IPS-18a (cell line): ENCODE results near the gene IFI27L2.

Experiments used
- H3K27ac ChIP-seq: one replicate; pipeline ENCODE4 v1.5.1; 2013; ENCODE audit warnings: low read length
- H3K27me3 ChIP-seq: one replicate; pipeline ENCODE4 v1.6.1; 2013; ENCODE audit warnings: mild to moderate bottlenecking, low read length; ENCODE audit not compliant: control insufficient read depth, insufficient read depth
- H3K36me3 ChIP-seq: one replicate; pipeline ENCODE4 v1.6.1; 2013; ENCODE audit warnings: low read depth, low read length; ENCODE audit not compliant: control insufficient read depth
- H3K4me1 ChIP-seq: one replicate; pipeline ENCODE4 v1.6.1; 2013; ENCODE audit warnings: low read depth, low read length; ENCODE audit not compliant: control insufficient read depth
- H3K4me3 ChIP-seq: one replicate; pipeline ENCODE4 v1.5.1; 2013; ENCODE audit warnings: low read length
- H3K9ac ChIP-seq: one replicate; pipeline ENCODE4 v1.6.1; 2013; ENCODE audit warnings: mild to moderate bottlenecking, low read length, moderate library complexity
- H3K9me3 ChIP-seq: one replicate; pipeline ENCODE4 v1.6.1; 2013; ENCODE audit warnings: low read depth, low read length; ENCODE audit not compliant: control insufficient read depth

The IFI27L2 gene

GRCh38 chr14:94112513-94113063 lies 16.8 kb downstream of the IFI27L2 start:
- H3K4me1 ChIP-seq: no peaks in the 10 kb centered on the region
- no peaks in the 10 kb centered on the region for H3K36me3 ChIP-seq
- no peak overlapping the region for H3K9ac ChIP-seq
- H3K4me3 ChIP-seq: no peak overlapping the region
- H3K9me3 ChIP-seq: no peaks in the 10 kb centered on the region
- H3K27me3 ChIP-seq: no peaks in the 10 kb centered on the region
- H3K27ac ChIP-seq: no peak overlapping the region

- Histone ChIP-seq H3K9me3 (no peaks in the 10 kb centered on the region), H3K36me3 (no peaks in the 10 kb centered on the region), H3K4me1 (no peaks in the 10 kb centered on the region), H3K9ac (no peak overlapping the region), H3K27me3 (no peaks in the 10 kb centered on the region), H3K27ac (no peak overlapping the region), H3K4me3 (no peak overlapping the region)
Observed at GRCh38 chr14:94111276-94112095, 17.9 kb downstream of the IFI27L2 start.

GRCh38 chr14:94110552-94111181 lies 18.7 kb downstream of the IFI27L2 start, which contains the start of gene IFI27:
Gene IFI27, plus strand, starts transcription at chr14:94110736.
- Histone ChIP-seq H3K27me3 (no peaks in the 10 kb centered on the region), H3K4me1 (no peaks in the 10 kb centered on the region), H3K27ac (no peak within 1 kb of the TSS), H3K36me3 (no peaks in the 10 kb centered on the region), H3K9ac (no peak within 1 kb of the TSS), H3K4me3 (no peak within 1 kb of the TSS), H3K9me3 (no peaks in the 10 kb centered on the region)

GRCh38 chr14:94109915-94110250 lies 19.5 kb downstream of the IFI27L2 start:
- Histone ChIP-seq H3K9ac (no peak overlapping the region), H3K27ac (no peak overlapping the region), H3K4me3 (no peak overlapping the region), H3K9me3 (no peaks in the 10 kb centered on the region), H3K36me3 (no peaks in the 10 kb centered on the region), H3K4me1 (no peaks in the 10 kb centered on the region), H3K27me3 (no peaks in the 10 kb centered on the region)

DNA sequence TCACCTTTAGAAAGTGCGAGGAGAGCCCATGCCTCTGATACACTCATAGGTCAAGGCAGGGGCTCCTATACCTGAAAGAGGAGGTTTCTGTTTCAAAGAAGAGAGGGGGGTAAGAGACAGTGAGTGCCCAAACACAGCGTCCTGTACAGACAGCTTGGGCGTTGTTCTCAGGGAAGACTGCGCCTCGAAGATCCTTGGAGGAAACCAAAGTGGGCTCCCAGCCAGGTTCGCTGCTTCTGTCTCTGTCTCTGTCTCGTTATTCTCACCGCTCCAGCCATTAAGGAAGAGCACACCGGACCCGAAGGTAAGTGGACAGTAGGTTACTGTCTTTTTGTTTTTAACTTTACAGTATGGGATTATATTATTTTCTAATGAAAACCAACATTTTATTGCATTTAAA lies 24.7 kb downstream of the IFI27L2 start:
- H3K4me1 ChIP-seq: no peaks in the 10 kb centered on the region
- H3K9ac ChIP-seq: no peak overlapping the region
- no peak overlapping the region for H3K27ac ChIP-seq
- no peak overlapping the region for H3K4me3 ChIP-seq
- H3K9me3 ChIP-seq: no peaks in the 10 kb centered on the region
- no peaks in the 10 kb centered on the region for H3K27me3 ChIP-seq
- H3K36me3 ChIP-seq: no peaks in the 10 kb centered on the region

DNA sequence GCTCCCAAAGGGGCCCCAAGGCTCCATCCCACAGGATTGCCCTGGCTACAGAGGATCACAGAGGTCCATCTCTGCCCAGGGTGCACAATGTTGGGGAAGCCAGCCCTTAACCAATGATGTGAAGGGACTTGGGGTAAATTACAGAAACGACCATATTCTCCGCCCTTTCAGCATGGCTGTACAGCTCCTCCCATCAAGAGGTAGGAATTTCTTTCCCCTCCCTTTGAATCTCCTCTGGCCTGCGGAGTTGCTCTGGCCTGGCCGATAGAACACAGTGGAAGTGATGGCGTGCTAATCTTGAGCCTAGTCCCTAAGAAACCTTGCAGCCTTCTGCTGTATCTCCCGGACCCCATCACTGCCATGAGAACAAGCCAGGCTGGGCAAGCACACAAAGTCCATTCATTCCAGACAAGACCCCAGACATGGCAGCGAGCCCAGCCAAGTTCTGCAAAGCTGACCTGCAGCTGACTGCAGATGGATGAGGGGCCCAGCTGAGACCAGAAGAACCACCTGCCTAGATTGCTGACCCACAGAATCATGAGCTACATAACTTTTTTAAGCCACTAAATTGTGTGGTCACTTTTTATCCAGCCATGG lies 25.8 kb downstream of the IFI27L2 start:
- Histone ChIP-seq H3K4me3 (no peak overlapping the region), H3K4me1 (no peaks in the 10 kb centered on the region), H3K27ac (no peak overlapping the region), H3K36me3 (no peaks in the 10 kb centered on the region), H3K27me3 (no peaks in the 10 kb centered on the region), H3K9ac (no peak overlapping the region), H3K9me3 (no peaks in the 10 kb centered on the region)

GRCh38 chr14:94102768-94103482 lies 26.5 kb downstream of the IFI27L2 start:
- no peak overlapping the region for H3K9ac ChIP-seq
- no peaks in the 10 kb centered on the region for H3K9me3 ChIP-seq
- no peak overlapping the region for H3K27ac ChIP-seq
- H3K36me3 ChIP-seq: no peaks in the 10 kb centered on the region
- no peaks in the 10 kb centered on the region for H3K27me3 ChIP-seq
- no peak overlapping the region for H3K4me3 ChIP-seq
- no peaks in the 10 kb centered on the region for H3K4me1 ChIP-seq

- Histone ChIP-seq H3K9me3 (no peaks in the 10 kb centered on the region), H3K36me3 (no peaks in the 10 kb centered on the region), H3K27ac (no peak overlapping the region), H3K4me1 (no peaks in the 10 kb centered on the region), H3K9ac (no peak overlapping the region), H3K4me3 (no peak overlapping the region), H3K27me3 (no peaks in the 10 kb centered on the region)
Observed at GRCh38 chr14:94101748-94102147, 27.7 kb downstream of the IFI27L2 start.

- Histone ChIP-seq H3K9ac (no peak overlapping the region), H3K27me3 (no peaks in the 10 kb centered on the region), H3K4me1 (no peaks in the 10 kb centered on the region), H3K27ac (no peak overlapping the region), H3K4me3 (no peak overlapping the region), H3K36me3 (no peaks in the 10 kb centered on the region), H3K9me3 (no peaks in the 10 kb centered on the region)
Observed at GRCh38 chr14:94100847-94101246, 28.6 kb downstream of the IFI27L2 start.

GRCh38 chr14:94099006-94099405 lies 30.4 kb downstream of the IFI27L2 start:
- Histone ChIP-seq H3K4me3 (no peak overlapping the region), H3K4me1 (no peaks in the 10 kb centered on the region), H3K36me3 (no peaks in the 10 kb centered on the region), H3K27ac (no peak overlapping the region), H3K9ac (no peak overlapping the region), H3K27me3 (no peaks in the 10 kb centered on the region), H3K9me3 (no peaks in the 10 kb centered on the region)

DNA sequence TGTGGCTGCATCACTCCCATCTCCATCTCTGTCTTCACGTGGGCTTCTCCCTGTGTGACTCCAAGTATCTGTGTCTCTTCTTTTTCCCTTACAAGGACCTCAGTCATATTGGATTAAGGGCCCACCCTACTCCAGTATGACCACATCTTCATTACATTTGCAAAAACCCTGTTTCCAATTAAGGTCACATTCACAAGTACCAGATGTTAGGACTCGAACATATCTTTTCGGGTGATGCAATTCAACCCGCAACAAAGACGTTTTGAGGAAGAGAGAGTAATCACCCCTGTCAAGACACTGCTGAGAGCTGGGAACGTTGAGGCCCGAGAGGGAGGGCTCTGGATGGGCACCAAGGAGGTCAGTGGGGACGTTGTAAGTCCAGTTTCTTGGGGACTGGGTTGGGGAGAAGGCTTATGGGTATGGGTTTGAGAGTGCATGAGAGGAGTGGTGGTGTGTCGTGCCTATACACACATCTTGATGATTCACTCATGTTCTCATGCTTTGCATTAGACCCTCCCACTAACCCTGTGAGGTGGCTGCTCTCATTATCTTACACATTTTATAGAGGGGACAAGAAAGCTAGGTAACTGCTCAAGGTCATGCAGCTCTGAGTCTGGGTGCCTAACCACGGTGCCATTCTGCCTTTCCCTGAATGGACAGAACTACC lies 30.9 kb downstream of the IFI27L2 start:
- no peaks in the 10 kb centered on the region for H3K36me3 ChIP-seq
- no peaks in the 10 kb centered on the region for H3K27me3 ChIP-seq
- H3K27ac ChIP-seq: no peak overlapping the region
- H3K9ac ChIP-seq: no peak overlapping the region
- H3K9me3 ChIP-seq: no peaks in the 10 kb centered on the region
- H3K4me3 ChIP-seq: no peak overlapping the region
- H3K4me1 ChIP-seq: no peaks in the 10 kb centered on the region
